NCI-H128 (cell line): Measurements from ENCODE around the gene PIKFYVE.
"Not testable (repeated sequence)": the region's sequence is repeated elsewhere in the genome, so short reads cannot be mapped to it uniquely, and the experiment has no call there.

Experiments used
- DNase-seq: peaks from one replicate; lab custom pipeline; 2025; ENCODE audit not compliant: unreplicated experiment; lab: John Stamatoyannopoulos, UW

PIKFYVE gene

GRCh38 chr2:208265801-208266552, at the start of gene PIKFYVE:
Gene PIKFYVE (plus strand): TSS chr2:208266255. CDS start chr2:208271520, 5,265 bp downstream.
- peak; percentile 75 for DNase-seq

- DNase-seq, result not testable (repeated sequence)
Measured at GRCh38 chr2:208221873-208222272, 44.2 kb upstream of the PIKFYVE start.

GRCh38 chr2:208222351-208222750, 43.7 kb upstream of the PIKFYVE start:
- no peak for DNase-seq

GRCh38 chr2:208224802-208225201, 41.3 kb upstream of the PIKFYVE start:
- no peak for DNase-seq

- no peak for DNase-seq
Measured at GRCh38 chr2:208227581-208228232, 38.3 kb upstream of the PIKFYVE start.

- no peak for DNase-seq
Measured at GRCh38 chr2:208228476-208228875, 37.6 kb upstream of the PIKFYVE start.

- DNase-seq, result no peak
Measured at GRCh38 chr2:208234786-208235185, 31.3 kb upstream of the PIKFYVE start.

- no peak for DNase-seq
Measured at GRCh38 chr2:208235860-208236259, 30.2 kb upstream of the PIKFYVE start.

- no peak for DNase-seq
Measured at GRCh38 chr2:208239770-208240493, 26.1 kb upstream of the PIKFYVE start.

GRCh38 chr2:208240619-208241209, 25.3 kb upstream of the PIKFYVE start:
- DNase-seq, result no peak

GRCh38 chr2:208244422-208244821, 21.6 kb upstream of the PIKFYVE start:
- no peak for DNase-seq

- no peak for DNase-seq
Measured at GRCh38 chr2:208245746-208246145, 20.3 kb upstream of the PIKFYVE start.

GRCh38 chr2:208248601-208249000, 17.5 kb upstream of the PIKFYVE start:
- DNase-seq, result no peak

GRCh38 chr2:208249296-208249695, 16.8 kb upstream of the PIKFYVE start:
- no peak for DNase-seq

GRCh38 chr2:208250388-208250787, 15.7 kb upstream of the PIKFYVE start:
- DNase-seq, result no peak

- DNase-seq, result no peak
Measured at GRCh38 chr2:208251098-208251497, 15.0 kb upstream of the PIKFYVE start.

GRCh38 chr2:208252716-208253492, 13.2 kb upstream of the PIKFYVE start:
- no peak for DNase-seq

- DNase-seq, result no peak
Measured at GRCh38 chr2:208253600-208254117, 12.4 kb upstream of the PIKFYVE start.

- DNase-seq, result peak; percentile 31
Measured at GRCh38 chr2:208254118-208254870, 11.8 kb upstream of the PIKFYVE start.
